Tibial artery (tissue), 4 donors: ENCODE measurements around the gene CYP2U1.
"Not testable (repeated sequence)": the region's sequence is repeated elsewhere in the genome, so short reads cannot be mapped to it uniquely, and the experiment has no call there.

Experiments
- DNase-seq, 2 donors: peaks; one replicate each; pipeline ENCODE4 v3.0.0-alpha.2; 2019
- H3K27ac ChIP-seq, 2 donors: fragments of 200-600 bp; sonication (generic) in 1 of 2; 1 replicate in 1 of 2; 2 replicates in 1 of 2; pipeline ENCODE4 v1.5.1; 2018 to 2019; ENCODE audit warnings: mild to moderate bottlenecking in 1 of 2
- H3K27me3 ChIP-seq, 2 donors: fragments of 200-600 bp; sonication (generic) in 1 of 2; one replicate each; pipeline versions ENCODE4 v1.5.1 to v1.6.0; 2016 to 2019
- H3K36me3 ChIP-seq, 3 donors: fragments of 200-600 bp; sonication (generic) in 2 of 3; one replicate each; pipeline ENCODE4 v1.5.1; 2016 to 2019; ENCODE audit warnings: mild to moderate bottlenecking in 2 of 3
- H3K4me1 ChIP-seq, 4 donors: fragments of 200-600 bp; sonication (generic) in 2 of 4; 1 replicate in 3 of 4; 2 replicates in 1 of 4; pipeline ENCODE4 v1.5.1; 2016 to 2019
- H3K4me3 ChIP-seq, 2 donors: fragments of 200-600 bp; sonication (generic) in 1 of 2; 1 replicate in 1 of 2; 2 replicates in 1 of 2; pipeline ENCODE4 v1.5.1; 2018 to 2019; ENCODE audit warnings: mild to moderate bottlenecking in 2 of 2
- H3K9me3 ChIP-seq, 3 donors: fragments of 200-600 bp; sonication (generic) in 1 of 3; one replicate each; pipeline ENCODE4 v1.5.1; 2016 to 2019
- CTCF ChIP-seq, 2 experiments: fragments of 200-600 bp in 1 of 2; fragments of 450-650 bp in 1 of 2; IDR thresholded peaks; one replicate each; pipeline ENCODE4 v1.5.1; 2017 to 2019; ENCODE audit warnings: antibody characterized with exemption in 2 of 2, mild to moderate bottlenecking in 1 of 2, moderate library complexity in 1 of 2
- intact Hi-C: fragments of 100-400 bp; cut with DNase I; formaldehyde crosslinking; loops from one replicate; pipeline ENCODE4 v1.15.0; 2023; ENCODE audit warnings: low total_unique reads

The CYP2U1 gene

DNA sequence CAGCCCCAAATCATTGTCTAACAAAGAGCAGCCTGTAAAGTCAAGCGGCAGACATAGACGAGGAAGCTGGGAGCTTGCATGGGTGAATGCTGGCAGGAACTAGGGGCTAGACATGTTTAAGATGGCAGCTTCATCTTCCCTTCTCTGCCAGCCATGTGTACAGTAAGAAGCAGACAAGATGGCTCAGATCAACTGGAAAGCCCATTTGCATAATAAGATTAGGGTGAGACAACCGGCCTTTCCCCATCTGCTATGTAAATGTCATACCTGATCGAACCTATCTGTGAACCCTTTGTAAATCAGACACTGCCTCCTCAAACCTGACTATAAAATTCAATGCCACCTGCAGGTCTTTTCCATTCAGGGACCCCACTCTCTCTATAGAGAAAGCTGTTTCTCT lies 35.6 kb downstream of the CYP2U1 start:
- H3K27me3 ChIP-seq = no peaks in the 10 kb centered on the region
- TF ChIP-seq CTCF (IDR thresholded peaks at IDR 0.05) = no peak
- peaks cover 0 to 3% (median 0%) of the 10 kb centered on the region in 4 donors for H3K4me1 ChIP-seq
- no peak overlapping the region for H3K27ac ChIP-seq
- DNase-seq = no peak
- H3K9me3 ChIP-seq = no peaks in the 10 kb centered on the region
- H3K4me3 ChIP-seq = no peak overlapping the region
- intact Hi-C loops = no loop called here
- H3K36me3 ChIP-seq = no peaks in the 10 kb centered on the region

- intact Hi-C loops, H3K36me3 ChIP-seq, DNase-seq, H3K9me3 ChIP-seq, H3K27me3 ChIP-seq, H3K27ac ChIP-seq, H3K4me3 ChIP-seq, H3K4me1 ChIP-seq: not testable (repeated sequence)
Measured at GRCh38 chr4:107967519-107967918, 36.2 kb downstream of the CYP2U1 start.

- H3K9me3 ChIP-seq, H3K36me3 ChIP-seq, DNase-seq, H3K27me3 ChIP-seq, intact Hi-C loops, H3K4me1 ChIP-seq, H3K4me3 ChIP-seq, H3K27ac ChIP-seq: not testable (repeated sequence)
Measured at GRCh38 chr4:107967921-107968320, 36.6 kb downstream of the CYP2U1 start.

DNA sequence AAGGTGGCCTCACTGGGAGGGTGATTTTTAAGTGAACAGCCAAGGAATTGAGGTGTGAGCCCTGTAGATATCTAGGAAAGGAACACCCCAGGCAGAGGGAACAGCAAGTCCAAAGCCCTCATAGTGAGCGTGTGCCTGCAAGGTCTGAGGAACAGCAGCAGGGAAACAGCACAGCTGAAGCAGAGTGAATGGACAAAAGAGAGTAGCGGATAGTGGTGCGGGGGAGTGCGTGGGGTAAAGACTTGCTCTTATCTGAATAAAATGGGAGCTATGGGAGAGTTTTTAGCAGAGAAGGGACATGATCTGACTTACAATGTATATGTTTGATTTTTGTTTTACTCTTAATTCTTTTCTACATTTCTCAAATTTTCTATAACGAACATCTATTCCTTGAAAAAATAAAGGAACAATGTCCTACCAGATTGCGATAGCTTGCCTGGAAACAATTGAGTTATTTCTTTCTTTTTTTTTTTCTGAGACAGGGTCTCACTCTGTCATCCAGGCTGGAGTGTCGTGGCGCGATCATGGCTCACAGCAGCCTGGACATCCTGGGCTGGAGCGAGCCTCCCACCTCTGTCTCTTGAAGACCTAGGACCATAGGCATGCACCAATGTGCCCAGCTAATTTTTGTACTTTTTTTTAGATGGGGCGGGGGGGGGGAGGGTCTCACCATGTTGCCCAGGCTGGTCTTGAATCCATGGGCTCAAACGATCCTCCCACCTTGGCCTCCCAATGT lies 38.9 kb downstream of the CYP2U1 start:
- intact Hi-C loops = no loop called here
- no peak overlapping the region for H3K27ac ChIP-seq
- no peaks in the 10 kb centered on the region for H3K9me3 ChIP-seq
- no peak for DNase-seq
- H3K4me3 ChIP-seq = no peak overlapping the region
- H3K36me3 ChIP-seq = no peaks in the 10 kb centered on the region
- no peaks in the 10 kb centered on the region for H3K4me1 ChIP-seq
- TF ChIP-seq CTCF (IDR thresholded peaks at IDR 0.05) = no peak
- no peaks in the 10 kb centered on the region for H3K27me3 ChIP-seq

DNA sequence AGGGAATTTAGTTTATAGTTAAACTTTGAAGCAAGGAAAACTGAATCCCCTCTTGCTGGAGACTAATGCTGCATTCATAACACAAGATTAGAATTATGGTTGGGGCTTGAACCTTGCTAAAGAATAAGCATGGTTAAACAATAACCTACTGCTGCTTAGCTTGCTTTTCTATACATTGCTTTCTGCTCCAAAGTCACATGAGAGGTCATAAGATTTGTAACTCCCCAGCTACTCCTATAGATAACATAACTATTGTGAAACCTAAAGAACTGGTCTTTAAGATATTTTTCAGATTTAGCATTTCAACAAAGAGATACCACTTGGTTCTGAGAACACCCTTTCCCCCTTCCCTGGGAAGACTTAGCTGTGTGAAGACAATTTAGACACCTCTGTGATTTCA lies 41.3 kb downstream of the CYP2U1 start:
- Histone ChIP-seq H3K27ac (no peak overlapping the region), H3K27me3 (no peaks in the 10 kb centered on the region), H3K4me1 (no peaks in the 10 kb centered on the region), H3K4me3 (no peak overlapping the region), H3K36me3 (no peaks in the 10 kb centered on the region), H3K9me3 (no peaks in the 10 kb centered on the region)
- intact Hi-C loops = no loop called here
- no peak for DNase-seq
- TF ChIP-seq CTCF (IDR thresholded peaks at IDR 0.05) = no peak

DNA sequence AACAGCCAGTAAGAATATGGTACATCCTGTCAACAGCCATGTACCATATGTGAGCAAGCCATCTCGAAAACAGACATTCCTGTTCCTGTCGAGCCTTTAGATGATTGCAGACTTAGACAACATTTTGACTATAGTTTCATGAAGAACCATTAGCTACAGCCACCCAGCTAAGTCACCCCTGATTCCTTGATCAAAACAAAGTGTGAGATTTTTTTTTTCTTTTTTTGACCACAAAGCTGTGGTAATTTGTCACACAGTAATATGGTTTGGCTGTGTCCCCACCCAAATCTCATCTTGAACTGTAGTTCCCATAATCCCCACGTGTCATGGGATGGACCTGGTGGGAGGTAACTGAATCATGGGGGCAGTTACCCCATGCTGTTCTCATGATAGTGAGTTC lies 43.2 kb downstream of the CYP2U1 start:
- no peak overlapping the region for H3K4me3 ChIP-seq
- H3K9me3 ChIP-seq = no peaks in the 10 kb centered on the region
- no peak for DNase-seq
- intact Hi-C loops = no loop called here
- peaks cover 0 to 14% (median 3%) of the 10 kb centered on the region in 4 donors for H3K4me1 ChIP-seq
- no peak for TF ChIP-seq CTCF (IDR thresholded peaks at IDR 0.05)
- H3K27me3 ChIP-seq = no peaks in the 10 kb centered on the region
- H3K27ac ChIP-seq = no peak overlapping the region
- H3K36me3 ChIP-seq = no peaks in the 10 kb centered on the region

GRCh38 chr4:107977482-107977881 lies 46.1 kb downstream of the CYP2U1 start:
- no peak for DNase-seq
- peaks cover 0 to 16% (median 3%) of the 10 kb centered on the region in 4 donors for H3K4me1 ChIP-seq
- no peak overlapping the region for H3K4me3 ChIP-seq
- H3K27me3 ChIP-seq = no peaks in the 10 kb centered on the region
- H3K36me3 ChIP-seq = no peaks in the 10 kb centered on the region
- H3K9me3 ChIP-seq = no peaks in the 10 kb centered on the region
- intact Hi-C loops = no loop called here
- TF ChIP-seq CTCF (IDR thresholded peaks at IDR 0.05) = no peak
- H3K27ac ChIP-seq = no peak overlapping the region
